ENCODE data around the gene KLF17.

- TF ChIP-seq, protein P1, sequence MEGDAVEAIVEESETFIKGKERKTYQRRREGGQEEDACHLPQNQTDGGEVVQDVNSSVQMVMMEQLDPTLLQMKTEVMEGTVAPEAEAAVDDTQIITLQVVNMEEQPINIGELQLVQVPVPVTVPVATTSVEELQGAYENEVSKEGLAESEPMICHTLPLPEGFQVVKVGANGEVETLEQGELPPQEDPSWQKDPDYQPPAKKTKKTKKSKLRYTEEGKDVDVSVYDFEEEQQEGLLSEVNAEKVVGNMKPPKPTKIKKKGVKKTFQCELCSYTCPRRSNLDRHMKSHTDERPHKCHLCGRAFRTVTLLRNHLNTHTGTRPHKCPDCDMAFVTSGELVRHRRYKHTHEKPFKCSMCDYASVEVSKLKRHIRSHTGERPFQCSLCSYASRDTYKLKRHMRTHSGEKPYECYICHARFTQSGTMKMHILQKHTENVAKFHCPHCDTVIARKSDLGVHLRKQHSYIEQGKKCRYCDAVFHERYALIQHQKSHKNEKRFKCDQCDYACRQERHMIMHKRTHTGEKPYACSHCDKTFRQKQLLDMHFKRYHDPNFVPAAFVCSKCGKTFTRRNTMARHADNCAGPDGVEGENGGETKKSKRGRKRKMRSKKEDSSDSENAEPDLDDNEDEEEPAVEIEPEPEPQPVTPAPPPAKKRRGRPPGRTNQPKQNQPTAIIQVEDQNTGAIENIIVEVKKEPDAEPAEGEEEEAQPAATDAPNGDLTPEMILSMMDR (IDR thresholded peaks at IDR 0.05; ENCODE audit: insufficient read depth, low read length): no peak
- TF ChIP-seq REST (IDR thresholded peaks at IDR 0.05; ENCODE audit: insufficient replicate concordance, low read depth) (no peak), GABPA (IDR thresholded peaks at IDR 0.05; ENCODE audit: low read depth) (no peak), POLR2AphosphoS5 (IDR thresholded peaks at IDR 0.05; ENCODE audit: low read depth) (no peak)
These were observed 6.1 kb upstream of the KLF17 start for GRCh38 chr1:44112486-44112885.

Measured in HL-60 (cell line).